OCI-LY1 (cell line): ENCODE results near the gene CAPN11.

Source experiments
- EZH2 ChIP-seq: fragments of 200-600 bp; sonication (generic), shearing (Covaris generic); IDR thresholded peaks from 2 replicates; pipeline ENCODE4 v1.8.0; 2017; ENCODE audit warnings: borderline replicate concordance, mixed run types, mild to moderate bottlenecking, antibody characterized with exemption, low read length, moderate library complexity, mixed read lengths
- TF ChIP-seq, protein P1 (sequence below): fragments of 200-600 bp; sonication (generic), shearing (Covaris generic); IDR thresholded peaks from 2 replicates; pipeline ENCODE4 v1.5.1; 2017; ENCODE audit warnings: mild to moderate bottlenecking, antibody characterized with exemption, low read length, moderate library complexity, mixed read lengths

DNA sequence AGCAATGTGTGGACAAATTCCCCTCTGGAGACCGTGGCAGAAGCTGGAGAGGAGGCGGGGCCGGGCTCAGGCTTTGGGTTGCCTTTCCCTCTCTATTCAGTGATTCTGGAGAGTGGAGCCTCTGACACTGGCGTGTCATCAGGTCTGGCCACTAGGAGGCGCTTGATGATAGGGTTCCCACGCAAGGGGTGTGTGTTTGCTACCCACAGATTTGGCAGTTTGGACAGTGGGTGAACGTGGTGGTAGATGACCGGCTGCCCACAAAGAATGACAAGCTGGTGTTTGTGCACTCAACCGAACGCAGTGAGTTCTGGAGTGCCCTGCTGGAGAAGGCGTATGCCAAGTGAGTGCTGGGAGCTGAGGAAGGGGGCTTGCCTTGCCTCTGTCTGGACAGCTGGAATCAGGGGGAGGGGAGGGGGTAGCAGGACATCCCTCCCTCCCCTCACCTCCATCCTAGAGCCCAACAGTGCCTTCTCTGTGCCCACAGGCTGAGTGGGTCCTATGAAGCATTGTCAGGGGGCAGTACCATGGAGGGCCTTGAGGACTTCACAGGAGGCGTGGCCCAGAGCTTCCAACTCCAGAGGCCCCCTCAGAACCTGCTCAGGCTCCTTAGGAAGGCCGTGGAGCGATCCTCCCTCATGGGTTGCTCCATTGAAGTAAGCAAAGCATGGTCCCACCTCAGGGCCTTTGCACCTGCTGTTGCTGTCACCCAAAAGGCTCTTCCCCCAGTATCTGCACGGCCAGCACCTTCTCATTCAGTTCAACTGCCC lies 14.3 kb downstream of the CAPN11 start:
- no peak for TF ChIP-seq EZH2
- TF ChIP-seq, protein P1, sequence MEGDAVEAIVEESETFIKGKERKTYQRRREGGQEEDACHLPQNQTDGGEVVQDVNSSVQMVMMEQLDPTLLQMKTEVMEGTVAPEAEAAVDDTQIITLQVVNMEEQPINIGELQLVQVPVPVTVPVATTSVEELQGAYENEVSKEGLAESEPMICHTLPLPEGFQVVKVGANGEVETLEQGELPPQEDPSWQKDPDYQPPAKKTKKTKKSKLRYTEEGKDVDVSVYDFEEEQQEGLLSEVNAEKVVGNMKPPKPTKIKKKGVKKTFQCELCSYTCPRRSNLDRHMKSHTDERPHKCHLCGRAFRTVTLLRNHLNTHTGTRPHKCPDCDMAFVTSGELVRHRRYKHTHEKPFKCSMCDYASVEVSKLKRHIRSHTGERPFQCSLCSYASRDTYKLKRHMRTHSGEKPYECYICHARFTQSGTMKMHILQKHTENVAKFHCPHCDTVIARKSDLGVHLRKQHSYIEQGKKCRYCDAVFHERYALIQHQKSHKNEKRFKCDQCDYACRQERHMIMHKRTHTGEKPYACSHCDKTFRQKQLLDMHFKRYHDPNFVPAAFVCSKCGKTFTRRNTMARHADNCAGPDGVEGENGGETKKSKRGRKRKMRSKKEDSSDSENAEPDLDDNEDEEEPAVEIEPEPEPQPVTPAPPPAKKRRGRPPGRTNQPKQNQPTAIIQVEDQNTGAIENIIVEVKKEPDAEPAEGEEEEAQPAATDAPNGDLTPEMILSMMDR = peak; percentile 94
